ACHN (cell line): ENCODE results near the gene MYL12B.

Experiments used
- DNase-seq: peaks from one replicate; pipeline ENCODE4 v3.0.0-alpha.2; 2015
- in situ Hi-C: cut with HindIII; loops from 2 replicates; pipeline ENCODE4 v1.10.0; 2017; ENCODE audit warnings: low sequenced_read_pairs, low pct_ligation_motif_present, low pct_unique_long_range_greater_than_20kb

The MYL12B gene

DNA sequence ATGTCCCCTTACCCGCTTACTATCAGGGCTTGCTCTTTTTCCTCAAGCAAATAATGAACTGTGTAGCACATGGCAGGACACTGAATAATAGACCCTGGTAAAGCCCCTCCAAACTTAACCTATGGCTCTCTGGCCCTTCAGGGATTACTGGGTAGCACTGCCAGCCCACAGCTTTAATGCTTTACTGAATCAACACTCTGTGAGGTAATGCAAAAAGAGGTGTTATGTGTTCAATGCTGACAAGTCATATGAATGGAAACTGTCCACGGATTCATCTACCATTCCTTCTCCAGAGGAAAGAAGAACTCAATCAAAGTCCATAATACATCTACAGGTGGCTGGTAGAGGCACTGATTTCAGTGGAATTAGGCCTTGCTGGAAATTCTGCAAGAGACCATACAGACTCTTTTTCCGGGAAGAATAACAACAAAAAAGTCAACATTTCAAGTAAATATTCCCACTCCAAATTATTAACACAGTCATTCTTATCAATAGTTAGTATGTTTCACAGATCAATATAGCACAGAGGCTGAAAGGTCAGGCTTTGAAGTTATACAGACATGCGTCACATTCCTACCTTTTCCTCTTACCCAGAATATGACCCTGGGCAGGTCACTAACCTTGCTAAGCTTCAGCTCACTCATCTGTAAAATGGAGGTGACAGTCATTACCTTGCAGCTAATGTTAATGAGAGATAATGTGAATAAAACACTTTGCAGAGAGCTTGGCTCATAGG lies 28.3 kb upstream of the MYL12B start:
- DNase-seq, result no peak
- in situ Hi-C loops, result no loop called here

DNA sequence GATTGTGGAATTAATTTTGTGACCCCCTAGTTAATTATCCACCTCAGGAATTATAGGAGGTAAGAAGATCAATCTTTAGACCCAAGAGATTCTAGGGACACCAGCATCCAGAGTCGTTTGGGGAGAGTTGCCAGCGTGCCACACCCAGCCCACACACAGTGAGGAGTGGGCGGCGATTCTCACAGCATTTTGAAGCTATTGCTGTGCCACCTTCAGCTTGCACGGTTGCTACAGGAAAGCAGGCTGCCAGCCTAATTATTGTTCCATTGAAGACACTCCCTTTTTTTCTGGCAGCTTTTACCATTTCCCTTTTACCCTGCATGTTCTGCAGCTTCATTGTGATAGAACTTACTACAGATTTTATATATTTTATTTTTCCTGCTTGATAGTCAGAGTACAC lies 27.5 kb upstream of the MYL12B start:
- in situ Hi-C loops, result no loop called here
- no peak for DNase-seq

DNA sequence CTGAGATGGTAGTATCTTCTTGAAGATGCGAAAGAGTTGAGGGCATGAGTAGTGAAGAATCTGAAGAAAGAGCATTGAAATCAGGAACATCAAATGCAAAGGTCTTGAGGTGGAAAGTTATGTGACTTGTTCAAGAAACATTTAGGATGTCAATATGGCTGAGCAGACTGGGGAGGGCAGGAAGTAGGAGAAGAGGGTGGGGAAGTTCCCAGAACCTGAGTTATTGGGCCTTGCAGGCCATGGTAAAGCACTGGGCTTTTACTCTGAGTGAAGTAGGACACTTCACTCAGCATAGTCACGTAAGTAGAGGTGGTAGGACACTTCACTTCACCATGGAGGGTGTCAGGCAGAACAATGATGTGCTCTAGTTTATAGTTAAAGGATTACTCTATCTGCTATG lies 26.1 kb upstream of the MYL12B start:
- in situ Hi-C loops, result no loop called here
- no peak for DNase-seq

DNA sequence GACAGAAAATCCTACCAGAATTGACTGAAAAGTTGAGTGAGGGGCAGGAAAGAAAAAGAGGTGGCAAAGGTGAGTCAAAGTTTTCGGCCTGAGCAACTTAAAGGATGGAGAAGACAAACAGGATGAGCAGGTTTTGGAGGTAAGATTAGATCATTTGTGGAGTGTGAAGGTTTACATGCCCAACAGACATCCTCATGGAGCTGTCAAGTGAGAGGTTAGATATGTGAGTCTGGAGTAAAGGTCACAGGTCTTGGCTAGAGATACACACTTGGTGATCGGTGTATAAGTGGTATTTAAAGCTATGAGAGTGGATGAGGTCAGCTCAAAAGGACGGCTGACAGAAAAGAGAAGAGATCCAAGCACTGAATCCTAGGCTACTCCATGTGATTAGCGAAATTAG lies 25.5 kb upstream of the MYL12B start:
- in situ Hi-C loops, result no loop called here
- DNase-seq, result no peak

DNA sequence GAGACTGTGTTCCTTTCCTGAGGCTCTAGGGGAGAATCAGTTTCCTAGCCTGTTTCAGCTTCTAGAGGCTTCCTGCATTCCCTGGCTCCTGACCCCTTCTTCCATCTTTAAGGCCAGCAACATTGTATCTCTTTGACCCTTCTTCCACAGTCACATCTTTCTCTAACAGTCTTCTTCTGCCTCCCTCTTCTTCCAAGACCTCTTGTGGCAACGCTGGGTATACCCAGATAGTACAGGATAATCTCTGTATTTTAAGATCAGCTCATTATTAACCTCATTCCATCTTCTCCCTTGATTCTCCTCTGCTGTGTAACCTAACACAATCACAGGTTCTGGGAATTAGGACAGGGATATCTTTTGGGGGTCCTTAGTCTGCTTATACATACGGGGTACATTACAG lies 23.2 kb upstream of the MYL12B start:
- DNase-seq, result no peak

DNA sequence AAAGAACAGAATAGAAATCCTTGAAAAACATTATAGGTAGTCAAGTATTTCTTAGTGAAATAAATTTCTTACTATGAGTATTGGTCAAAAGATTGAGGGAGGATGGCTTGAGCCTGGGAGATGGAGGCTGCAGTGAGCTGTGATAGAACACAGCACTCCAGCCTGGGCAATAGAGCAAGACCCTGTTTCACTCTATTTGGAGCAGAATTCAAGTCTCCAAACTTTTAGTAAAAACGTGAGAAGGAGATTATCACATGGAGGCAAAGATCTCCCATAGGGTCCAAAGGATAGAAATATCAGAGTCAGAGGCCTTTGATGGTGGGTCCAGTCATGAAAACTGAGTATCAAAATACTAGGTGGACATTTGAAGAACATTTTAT lies 16.8 kb upstream of the MYL12B start:
- in situ Hi-C loops, result no loop called here
- DNase-seq, result no peak

More for the DNA sequence above, 23.2 kb upstream of the MYL12B start:
- in situ Hi-C loops, result no loop called here

DNA sequence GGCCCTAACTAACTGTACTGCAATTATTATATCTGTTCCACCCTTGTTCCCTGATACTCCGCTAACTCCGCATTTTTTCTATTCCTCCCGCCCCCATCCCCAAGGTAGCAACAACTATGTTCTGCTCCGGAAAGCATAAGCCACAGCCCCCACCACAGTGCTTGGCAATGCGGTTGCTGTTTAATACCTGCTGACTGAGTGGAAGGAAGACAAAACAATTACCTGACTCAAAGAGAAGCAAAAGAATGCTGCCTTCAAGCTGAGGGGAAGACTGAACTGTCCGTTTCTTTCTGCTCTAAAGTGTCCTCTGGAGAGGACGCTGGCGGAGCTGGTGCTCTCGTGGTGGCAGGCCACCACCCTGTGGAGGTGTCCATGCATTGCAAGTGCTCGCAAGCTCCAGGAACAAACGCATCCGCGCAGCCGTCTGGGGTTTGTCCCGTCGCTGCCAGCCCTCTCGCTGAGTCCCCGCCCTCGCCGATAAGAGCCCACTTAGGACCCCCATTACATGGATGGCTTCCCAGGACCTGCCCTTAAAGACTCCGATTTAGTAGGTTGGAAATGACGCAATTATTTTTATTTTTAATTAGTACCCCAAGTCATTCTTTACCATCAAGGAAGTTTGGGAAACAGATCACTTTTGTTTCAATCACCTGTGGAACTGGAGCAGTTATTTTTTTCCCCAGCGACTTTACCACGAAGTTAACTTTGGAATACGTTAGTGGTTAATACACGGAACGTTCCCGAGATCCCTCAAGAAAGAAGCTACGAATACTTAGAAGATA lies 15.9 kb upstream of the MYL12B start:
- peak; percentile 83 for DNase-seq
- in situ Hi-C loops, result no loop called here

DNA sequence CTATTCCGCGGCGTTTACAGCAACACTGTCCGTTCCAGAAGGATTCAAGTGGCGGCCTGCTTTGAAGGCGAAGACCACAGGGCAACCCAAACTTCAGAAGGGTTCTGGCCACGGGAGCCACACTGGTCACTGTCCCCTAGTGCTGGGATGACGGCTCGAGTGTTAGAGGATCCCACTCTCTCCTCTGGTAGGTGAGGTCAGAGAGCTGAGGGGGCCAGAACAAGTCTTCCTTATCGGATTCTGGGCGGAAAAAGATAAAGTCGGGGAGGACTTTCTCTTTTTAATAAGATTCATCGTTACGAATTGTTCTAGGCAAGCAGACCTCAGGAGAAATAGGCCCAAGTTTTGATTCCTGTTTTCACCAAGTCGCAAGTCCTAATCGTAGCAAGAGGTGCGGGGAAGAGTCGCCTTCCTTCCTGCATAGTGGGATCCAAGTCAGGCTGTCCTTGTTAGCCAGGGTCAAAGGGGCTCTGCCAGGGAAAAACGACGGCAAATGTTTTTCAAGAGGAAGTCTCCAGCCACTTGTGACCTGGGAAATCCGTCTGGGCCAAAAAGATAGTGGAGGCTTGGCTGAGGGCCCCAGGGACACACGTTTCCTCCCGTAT lies 15.2 kb upstream of the MYL12B start:
- in situ Hi-C loops, result no loop called here
- DNase-seq, result no peak

DNA sequence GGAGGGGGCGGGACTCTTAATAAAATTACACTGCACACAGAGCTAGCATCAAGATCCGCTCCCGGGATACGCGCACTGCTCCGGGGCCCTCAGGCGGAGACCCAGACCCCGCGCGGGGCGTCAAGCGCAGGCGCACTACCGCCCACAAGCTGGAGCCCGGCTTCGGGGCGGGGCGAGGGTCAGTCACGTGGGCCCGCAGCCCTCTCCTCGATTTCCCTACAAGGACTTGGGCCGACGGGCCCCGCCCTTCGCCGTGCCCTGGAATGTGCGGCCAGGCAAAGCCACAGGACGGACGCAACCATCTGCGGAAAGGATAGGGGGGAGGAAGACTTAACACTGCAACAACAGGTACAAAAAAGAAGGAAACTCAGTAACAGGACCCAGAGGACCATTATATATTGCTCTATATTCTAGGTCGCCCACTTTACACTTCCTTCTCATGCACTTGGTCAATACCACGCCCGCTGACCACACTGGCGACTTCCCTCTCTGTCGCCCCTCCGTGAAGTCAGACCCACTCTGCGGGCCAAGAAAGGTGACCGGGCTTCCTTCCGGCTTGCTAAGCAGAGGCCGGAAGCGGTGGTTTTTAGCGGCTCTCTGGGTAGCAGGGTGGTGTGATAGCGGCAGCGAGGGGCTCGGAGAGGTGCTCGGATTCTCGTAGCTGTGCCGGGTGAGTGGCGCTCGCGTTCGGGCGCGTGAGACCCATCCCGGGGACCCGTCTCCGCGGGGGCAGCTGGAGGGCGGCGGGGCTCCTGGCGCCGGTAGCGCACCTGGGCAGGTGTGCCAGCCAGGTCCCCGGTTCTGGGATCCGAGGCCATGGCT lies 14.5 kb upstream of the MYL12B start, which contains the start of gene MYL12A:
TSS of gene MYL12A (plus strand) at position 562 of the 822 bp plus-strand sequence. CDS start 5,447 bp downstream, outside the sequence.
- peak; percentile 96 for DNase-seq
- in situ Hi-C loops, result no loop called here

DNA sequence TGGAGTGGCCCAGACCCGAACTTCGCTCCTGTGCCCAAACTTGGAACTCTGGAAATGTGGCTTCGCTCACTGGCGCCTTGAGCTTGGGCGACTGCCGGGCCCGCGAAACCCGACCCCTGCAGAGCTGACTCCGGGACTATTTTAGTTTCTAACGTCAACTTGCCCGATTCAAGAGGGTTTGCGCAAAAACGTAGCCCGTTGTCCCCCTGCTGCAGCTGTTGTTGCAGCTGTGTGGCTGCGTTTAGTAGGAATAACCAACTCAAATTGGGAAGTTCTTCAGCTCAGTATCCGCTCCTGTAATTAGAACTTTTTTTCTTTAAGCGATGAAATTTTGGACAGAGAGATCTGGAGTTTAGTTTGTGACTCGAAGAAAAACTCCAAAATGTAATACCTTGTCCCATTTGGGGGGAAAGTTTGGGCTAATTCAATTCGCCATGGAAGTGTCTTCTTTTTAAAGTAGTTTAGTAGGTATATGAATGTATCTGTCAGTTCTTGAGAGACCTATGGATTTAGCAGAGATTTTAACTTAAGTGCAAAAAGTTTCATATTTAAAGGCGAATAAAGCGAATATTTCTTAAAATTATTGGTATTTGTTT lies 13.8 kb upstream of the MYL12B start:
- peak; percentile 27 for DNase-seq
- in situ Hi-C loops, result no loop called here

DNA sequence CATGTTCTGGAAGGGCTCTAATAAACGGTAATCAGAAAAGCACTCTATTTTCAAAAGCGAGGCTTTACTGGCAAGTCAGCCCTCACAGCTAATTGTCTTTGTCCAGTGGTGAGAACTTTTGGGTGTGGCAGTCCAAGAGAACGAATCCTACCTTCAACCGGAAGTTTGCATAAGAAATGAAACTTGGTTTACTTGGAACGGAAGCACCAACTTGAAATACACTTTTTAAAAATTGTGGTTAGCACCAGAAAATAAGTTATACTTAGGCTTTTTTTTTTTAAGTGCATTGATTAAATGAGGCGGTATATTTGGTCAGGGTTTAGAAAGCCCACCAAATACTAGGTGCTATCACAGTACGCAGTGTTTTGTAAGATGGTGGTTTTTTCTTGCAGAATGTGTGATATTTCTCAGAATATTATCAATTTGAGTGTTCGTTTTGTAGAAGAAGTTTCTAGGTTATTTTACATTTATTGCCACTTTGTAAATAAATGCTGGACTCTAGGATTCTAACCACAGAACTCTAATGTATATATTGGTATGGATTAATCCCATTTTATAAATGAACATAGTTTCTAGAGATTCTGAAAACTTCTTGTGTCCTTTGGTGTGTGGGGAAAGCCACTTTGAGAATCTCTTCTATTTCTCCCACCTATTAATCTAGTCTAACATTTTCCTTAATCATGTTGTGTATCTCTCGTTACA lies 13.1 kb upstream of the MYL12B start:
- in situ Hi-C loops, result no loop called here
- DNase-seq, result peak; percentile 48

DNA sequence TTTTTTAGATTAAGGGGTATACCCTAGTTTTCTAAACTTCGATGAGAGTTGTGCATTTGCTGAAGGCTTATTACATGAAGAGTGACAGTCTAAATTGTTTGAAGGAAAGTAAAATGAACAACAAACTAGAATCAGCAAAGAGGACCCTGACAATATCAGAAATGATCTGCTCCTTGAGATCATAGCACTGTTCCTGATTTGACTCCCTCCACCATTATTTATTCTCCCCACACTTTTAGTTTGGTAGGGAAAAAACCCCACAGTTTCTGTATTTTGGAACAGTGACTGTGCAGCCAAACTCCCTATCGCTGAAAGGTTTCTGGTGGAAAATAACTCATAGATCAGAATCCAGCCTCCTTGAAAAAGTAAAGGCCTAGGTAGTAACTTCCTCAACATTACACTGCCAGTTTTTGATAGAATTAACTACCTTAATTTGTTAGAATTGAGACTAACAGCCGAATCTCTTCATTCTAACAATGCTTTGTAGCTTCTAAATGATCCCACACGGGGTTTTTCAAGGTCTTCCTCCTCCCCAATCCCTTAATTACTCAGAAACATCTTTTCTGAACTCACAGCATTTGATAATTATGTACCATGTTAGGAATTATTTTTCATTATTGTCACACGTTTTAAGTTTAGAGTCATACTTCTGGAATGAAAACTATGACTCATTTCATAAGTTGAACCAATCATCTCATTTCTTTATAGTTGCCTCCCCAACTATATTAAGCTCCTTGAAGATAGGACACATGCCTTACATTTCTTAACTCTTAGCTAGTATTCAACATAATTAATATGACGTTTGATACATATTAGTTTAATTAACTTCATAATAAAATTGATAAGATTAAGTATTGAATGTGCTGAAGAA lies 11.5 kb upstream of the MYL12B start:
- peak; percentile 69 for DNase-seq
- in situ Hi-C loops, result no loop called here

DNA sequence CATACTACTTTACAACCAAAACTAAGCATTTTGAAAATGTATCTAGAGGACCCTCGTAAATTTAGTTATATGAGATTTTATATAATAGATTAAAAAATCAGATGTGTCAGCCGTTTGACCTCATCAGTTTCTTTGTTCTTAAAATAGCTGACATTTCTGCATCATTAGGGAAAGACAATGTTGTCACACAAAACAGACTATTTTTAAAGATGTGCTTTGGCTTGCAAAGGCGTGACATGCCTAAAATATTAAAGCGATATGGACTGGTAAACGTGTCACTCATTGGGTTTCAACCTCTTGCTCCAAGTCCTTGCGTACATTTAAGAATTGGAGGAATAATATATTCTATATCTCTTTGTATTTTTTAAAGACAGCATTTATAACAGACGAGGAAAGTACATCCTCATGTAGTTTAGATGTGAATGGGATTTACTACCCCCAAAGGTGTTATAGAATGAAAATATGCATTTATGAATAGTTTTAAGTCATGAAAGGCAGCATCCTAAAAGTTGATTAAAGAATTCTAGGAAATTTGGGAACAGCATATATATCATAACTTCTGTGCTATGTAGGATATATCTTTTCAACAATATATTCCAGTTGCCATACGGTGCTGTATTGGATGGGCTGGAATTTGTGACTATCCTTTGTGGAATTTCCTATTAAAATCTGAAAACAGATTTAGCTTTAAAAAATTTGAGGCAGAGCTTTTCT lies 10.5 kb upstream of the MYL12B start:
- DNase-seq, result no peak
- in situ Hi-C loops, result no loop called here

DNA sequence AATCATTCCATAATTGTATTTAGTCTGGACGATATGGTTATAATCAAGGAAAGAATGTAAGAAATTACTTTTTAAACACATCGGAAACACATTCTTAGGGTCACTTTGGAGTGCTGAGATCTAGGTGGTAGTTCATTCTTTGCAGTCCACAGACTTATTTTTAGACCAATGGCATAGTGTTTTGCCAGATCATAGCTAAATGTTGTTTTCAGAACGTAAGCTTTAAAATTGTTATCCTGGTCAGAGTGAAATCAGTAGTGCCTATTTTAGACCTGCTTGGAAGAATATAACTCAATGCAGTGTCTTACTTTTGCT lies 10.0 kb upstream of the MYL12B start:
- DNase-seq, result no peak
- in situ Hi-C loops, result no loop called here

DNA sequence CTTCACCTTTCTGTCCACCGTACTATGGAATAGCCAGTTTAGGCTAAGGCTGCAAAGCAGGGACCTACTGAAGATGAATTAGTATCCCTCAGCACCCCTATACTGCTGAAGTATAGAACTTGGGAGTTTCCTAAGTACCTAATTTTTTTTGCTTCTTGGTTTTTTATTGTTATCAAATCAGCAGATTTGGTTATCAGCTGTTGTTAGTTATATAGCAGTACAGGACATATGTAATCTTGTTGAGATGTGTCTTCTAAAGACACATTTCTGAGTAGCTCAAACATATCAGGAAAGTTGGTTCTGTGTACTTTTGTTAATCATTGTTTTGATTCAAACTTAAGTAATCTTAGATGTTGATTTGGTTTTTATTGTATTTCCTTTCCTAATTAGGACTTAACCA lies 9.1 kb upstream of the MYL12B start:
- in situ Hi-C loops, result no loop called here
- DNase-seq, result no peak

DNA sequence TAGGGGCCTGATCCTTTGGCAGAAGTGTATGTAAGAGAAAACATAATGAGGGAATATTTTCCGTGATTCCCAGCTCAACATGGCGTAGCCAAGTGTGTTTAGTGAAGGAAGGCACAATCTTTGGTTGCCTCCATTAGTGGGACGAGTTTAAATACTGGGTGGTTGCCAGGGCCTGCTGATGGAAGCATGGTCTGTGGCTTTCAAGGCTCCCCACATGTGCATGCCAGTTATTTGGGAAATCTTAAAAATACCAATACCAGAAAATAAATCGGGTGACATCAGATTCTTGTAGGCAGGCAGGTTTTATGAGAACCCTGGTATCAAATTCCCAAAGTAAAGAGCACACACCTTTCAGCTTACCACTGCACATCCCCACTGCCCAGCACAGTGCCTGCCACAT lies 7.2 kb upstream of the MYL12B start:
- in situ Hi-C loops, result no loop called here
- DNase-seq, result no peak
